Measurements from ENCODE around the gene POLR3B. TPM values are rescaled to one million over a fixed set of nuclear protein-coding genes. Genes with fewer than 3 reads are reported as not detected.

POLR3B gene
- total RNA-seq, 1 experiment from 2014 or later, result 12.9 TPM

DNA sequence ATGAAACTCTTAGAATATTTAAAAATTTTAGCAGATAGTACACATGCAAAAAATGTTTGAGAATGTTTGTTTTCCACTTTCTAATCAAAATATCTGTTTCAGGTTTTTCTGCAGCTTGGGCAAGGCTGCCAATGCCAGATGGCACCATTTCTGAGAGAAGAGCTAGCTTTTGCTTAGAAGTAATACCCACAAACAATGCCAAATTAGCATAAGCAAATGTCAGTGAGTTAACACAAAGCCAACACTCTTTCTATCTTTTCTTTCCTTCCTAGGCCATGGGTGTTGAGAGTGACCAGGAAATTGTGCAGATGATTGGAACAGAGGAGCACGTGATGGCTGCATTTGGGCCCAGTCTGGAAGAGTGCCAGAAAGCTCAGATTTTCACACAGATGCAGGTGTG, 35.2 kb downstream of the POLR3B start:
- H3K79me2 ChIP-seq (ENCODE audit: low read depth), result no peaks in the 10 kb centered on the region
- H3F3A ChIP-seq (ENCODE audit: insufficient read depth, low read depth), result no peaks in the 10 kb centered on the region
- no TSS peak for BruUV-seq (replicated peaks)
- H3K27ac ChIP-seq, result no peak overlapping the region
- POLR2A ChIA-PET (ENCODE audit: unreplicated experiment), result no interaction called here
- no peaks in the 10 kb centered on the region for H3K4me1 ChIP-seq (replicated peaks; ENCODE audit: insufficient read depth)
- no peaks in the 10 kb centered on the region for H3K9me3 ChIP-seq (ENCODE audit: insufficient read depth, low read depth)
- no peaks in the 10 kb centered on the region for H3K9me2 ChIP-seq (ENCODE audit: insufficient read depth)
- no peak overlapping the region for H2AFZ ChIP-seq
- intact Hi-C loops (cut with micrococcal nuclease; ENCODE audit: unreplicated experiment), result no loop called here
- H3K4me2 ChIP-seq, result no peak overlapping the region
- CTCF ChIA-PET, result no interaction called here
- H3K4me3 ChIP-seq, result no peak overlapping the region
- peaks cover 17% of the 10 kb centered on the region for H3K36me3 ChIP-seq (ENCODE audit: low read depth)
- TF ChIP-seq EZH2 (IDR thresholded peaks at IDR 0.05; ENCODE audit: low read depth), result no peak
- TF ChIP-seq, protein P1, sequence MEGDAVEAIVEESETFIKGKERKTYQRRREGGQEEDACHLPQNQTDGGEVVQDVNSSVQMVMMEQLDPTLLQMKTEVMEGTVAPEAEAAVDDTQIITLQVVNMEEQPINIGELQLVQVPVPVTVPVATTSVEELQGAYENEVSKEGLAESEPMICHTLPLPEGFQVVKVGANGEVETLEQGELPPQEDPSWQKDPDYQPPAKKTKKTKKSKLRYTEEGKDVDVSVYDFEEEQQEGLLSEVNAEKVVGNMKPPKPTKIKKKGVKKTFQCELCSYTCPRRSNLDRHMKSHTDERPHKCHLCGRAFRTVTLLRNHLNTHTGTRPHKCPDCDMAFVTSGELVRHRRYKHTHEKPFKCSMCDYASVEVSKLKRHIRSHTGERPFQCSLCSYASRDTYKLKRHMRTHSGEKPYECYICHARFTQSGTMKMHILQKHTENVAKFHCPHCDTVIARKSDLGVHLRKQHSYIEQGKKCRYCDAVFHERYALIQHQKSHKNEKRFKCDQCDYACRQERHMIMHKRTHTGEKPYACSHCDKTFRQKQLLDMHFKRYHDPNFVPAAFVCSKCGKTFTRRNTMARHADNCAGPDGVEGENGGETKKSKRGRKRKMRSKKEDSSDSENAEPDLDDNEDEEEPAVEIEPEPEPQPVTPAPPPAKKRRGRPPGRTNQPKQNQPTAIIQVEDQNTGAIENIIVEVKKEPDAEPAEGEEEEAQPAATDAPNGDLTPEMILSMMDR (conservative IDR thresholded peaks at IDR 0.05), result no peak
- no peaks in the 10 kb centered on the region for H4K20me1 ChIP-seq (ENCODE audit: insufficient read depth)
- no peak for DNase-seq
- no peaks in the 10 kb centered on the region for H3K27me3 ChIP-seq (ENCODE audit: insufficient read depth, low read depth)

DNA sequence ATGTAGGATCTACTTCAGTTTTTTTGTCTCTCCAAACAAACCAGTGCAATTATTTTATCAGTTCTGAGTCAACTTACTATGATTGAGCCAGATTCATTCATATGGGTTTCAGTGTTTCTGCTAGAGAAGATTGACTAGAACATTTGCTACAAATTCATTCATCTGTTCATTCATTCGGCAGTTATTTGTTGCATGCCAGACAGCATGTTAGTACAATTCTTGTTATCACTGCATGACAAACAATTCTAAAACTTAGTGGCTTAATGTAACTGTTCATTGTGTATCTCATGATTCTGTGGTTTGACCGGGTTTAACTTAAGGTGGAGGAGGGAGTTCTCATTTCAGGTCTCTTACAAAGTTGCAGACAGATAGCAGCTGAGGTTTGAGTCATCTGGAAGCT, 52.3 kb downstream of the POLR3B start:
- CTCF ChIA-PET, result interaction anchor here (0.6 kb wide), 1 partner anchor 20 kb away, joined by 3 read pairs; no protein-coding TSS in a partner anchor
- no peaks in the 10 kb centered on the region for H3K9me3 ChIP-seq (ENCODE audit: insufficient read depth, low read depth)
- no peak overlapping the region for H3K27ac ChIP-seq
- no TSS peak for BruUV-seq (replicated peaks)
- no peaks in the 10 kb centered on the region for H3K79me2 ChIP-seq (ENCODE audit: low read depth)
- intact Hi-C loops (cut with micrococcal nuclease; ENCODE audit: unreplicated experiment), result no loop called here
- H3F3A ChIP-seq (ENCODE audit: insufficient read depth, low read depth), result no peaks in the 10 kb centered on the region
- DNase-seq, result no peak
- H3K9me2 ChIP-seq (ENCODE audit: insufficient read depth), result no peaks in the 10 kb centered on the region
- H3K4me1 ChIP-seq (replicated peaks; ENCODE audit: insufficient read depth), result 0 out of 2 replicates have a peak, but pooled peaks cover 1% of the 10 kb centered on the region
- no peaks in the 10 kb centered on the region; the same call in 1 of the 2 replicates for H3K36me3 ChIP-seq (ENCODE audit: low read depth)
- no peaks in the 10 kb centered on the region for H3K27me3 ChIP-seq (ENCODE audit: insufficient read depth, low read depth)
- H3K4me2 ChIP-seq, result no peak overlapping the region
- TF ChIP-seq, protein P1 (conservative IDR thresholded peaks at IDR 0.05), result no peak
- TF ChIP-seq EZH2 (IDR thresholded peaks at IDR 0.05; ENCODE audit: low read depth), result no peak
- no peaks in the 10 kb centered on the region for H4K20me1 ChIP-seq (ENCODE audit: insufficient read depth)
- POLR2A ChIA-PET (ENCODE audit: unreplicated experiment), result no interaction called here
- no peak overlapping the region for H2AFZ ChIP-seq
- no peak overlapping the region for H3K4me3 ChIP-seq

DNA sequence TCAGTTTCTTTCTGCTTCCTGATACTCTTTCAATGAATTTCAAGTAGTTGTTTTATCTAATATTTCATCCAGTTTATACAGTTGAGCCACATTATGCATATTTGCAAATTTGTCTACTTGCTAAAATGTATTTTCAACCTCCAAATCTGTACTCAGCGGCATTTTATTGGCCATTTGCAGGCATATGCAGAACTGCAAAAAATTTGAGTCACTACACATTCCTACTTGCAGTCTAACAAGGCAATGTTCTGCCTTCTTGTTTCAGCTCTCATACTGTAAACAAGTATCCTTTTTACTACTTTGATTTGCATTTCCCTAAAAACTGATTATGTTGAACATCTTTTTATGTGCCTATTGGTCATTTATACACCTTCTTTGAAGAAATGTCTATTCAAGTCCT, 55.0 kb downstream of the POLR3B start:
- no peaks in the 10 kb centered on the region for H3K9me2 ChIP-seq (ENCODE audit: insufficient read depth)
- no peak for DNase-seq
- no peaks in the 10 kb centered on the region for H3K27me3 ChIP-seq (ENCODE audit: insufficient read depth, low read depth)
- BruUV-seq (replicated peaks), result no TSS peak
- TF ChIP-seq, protein P1 (conservative IDR thresholded peaks at IDR 0.05), result no peak
- no peak for TF ChIP-seq EZH2 (IDR thresholded peaks at IDR 0.05; ENCODE audit: low read depth)
- intact Hi-C loops (cut with micrococcal nuclease; ENCODE audit: unreplicated experiment), result no loop called here
- ChIA-PET CTCF (no interaction called here), POLR2A (ENCODE audit: unreplicated experiment) (interaction anchor here (0.7 kb wide), 1 partner anchor 1618 kb away, joined by 5 read pairs; no protein-coding TSS in a partner anchor)
- H3K4me1 ChIP-seq (replicated peaks; ENCODE audit: insufficient read depth), result peaks cover 17% of the 10 kb centered on the region
- H4K20me1 ChIP-seq (ENCODE audit: insufficient read depth), result no peaks in the 10 kb centered on the region
- H3K9me3 ChIP-seq (ENCODE audit: insufficient read depth, low read depth), result no peaks in the 10 kb centered on the region; the same call in 1 of the 2 replicates
- no peak overlapping the region for H3K4me2 ChIP-seq
- H3K27ac ChIP-seq, result no peak overlapping the region
- H2AFZ ChIP-seq, result no peak overlapping the region
- peaks cover 7% of the 10 kb centered on the region; the same call in 1 of the 2 replicates for H3F3A ChIP-seq (ENCODE audit: insufficient read depth, low read depth)
- peaks cover 8% of the 10 kb centered on the region for H3K36me3 ChIP-seq (ENCODE audit: low read depth)
- no peak overlapping the region for H3K4me3 ChIP-seq
- no peaks in the 10 kb centered on the region for H3K79me2 ChIP-seq (ENCODE audit: low read depth)
